Spleen (tissue), 11 donors: ENCODE measurements around the gene ANKRD6. TPM values are rescaled to one million over a fixed set of nuclear protein-coding genes. Genes with fewer than 3 reads are reported as not detected.

Source experiments
- DNase-seq: peaks from one replicate; pipeline ENCODE4 v3.0.0-alpha.2; 2020
- H3K27ac ChIP-seq, 8 donors: fragments of 200-600 bp; sonication (generic) in 7 of 8; 1 replicate in 4 of 8; 2 replicates in 4 of 8; pipeline versions ENCODE4 v1.5.0 to v1.8.0; 2016 to 2021; ENCODE audit warnings: inconsistent platforms in 4 of 8, mild to moderate bottlenecking in 4 of 8, moderate library complexity in 1 of 8
- H3K27me3 ChIP-seq, 7 donors: fragments of 200-600 bp; sonication (generic) in 6 of 7; replicated peaks in 1 of 7; 1 replicate in 4 of 7; 2 replicates in 3 of 7; pipeline versions ENCODE4 v1.5.0 to v1.8.0; 2016 to 2021; ENCODE audit warnings: inconsistent platforms in 3 of 7, mild to moderate bottlenecking in 1 of 7
- H3K36me3 ChIP-seq, 6 donors: fragments of 200-600 bp; sonication (generic) in 5 of 6; 1 replicate in 4 of 6; 2 replicates in 2 of 6; pipeline versions ENCODE4 v1.5.0 to v1.8.0; 2016 to 2021; ENCODE audit warnings: inconsistent platforms in 2 of 6
- H3K4me1 ChIP-seq, 6 donors: fragments of 200-600 bp; sonication (generic) in 5 of 6; 1 replicate in 3 of 6; 2 replicates in 3 of 6; pipeline versions ENCODE4 v1.5.0 to v1.8.0; 2016 to 2021; ENCODE audit warnings: inconsistent platforms in 3 of 6
- H3K4me3 ChIP-seq, 8 donors: fragments of 200-600 bp; sonication (generic) in 7 of 8; 1 replicate in 4 of 8; 2 replicates in 4 of 8; pipeline versions ENCODE4 v1.5.0 to v1.8.0; 2016 to 2021; ENCODE audit warnings: inconsistent platforms in 4 of 8, mild to moderate bottlenecking in 4 of 8, moderate library complexity in 2 of 8
- H3K9me3 ChIP-seq, 8 donors: fragments of 200-600 bp; sonication (generic) in 7 of 8; 1 replicate in 4 of 8; 2 replicates in 4 of 8; pipeline versions ENCODE4 v1.5.0 to v1.8.0; 2016 to 2021; ENCODE audit warnings: inconsistent platforms in 4 of 8
- CTCF ChIP-seq, 11 experiments: fragments of 200-600 bp in 7 of 11; fragments of 450-650 bp in 4 of 11; sonication (generic) in 4 of 11; IDR thresholded peaks in 8 of 11; conservative IDR thresholded peaks in 3 of 11; 1 replicate in 7 of 11; 2 replicates in 4 of 11; pipeline versions ENCODE4 v1.4.0 to v1.8.0; 2016 to 2021; ENCODE audit warnings: antibody characterized with exemption in 11 of 11, inconsistent platforms in 4 of 11, mild to moderate bottlenecking in 1 of 11
- POLR2A ChIP-seq, 3 donors: fragments of 450-650 bp; IDR thresholded peaks; one replicate each; pipeline ENCODE4 v1.5.1; 2017; ENCODE audit warnings: antibody characterized with exemption in 3 of 3, mild to moderate bottlenecking in 1 of 3
- POLR2AphosphoS5 ChIP-seq, 3 donors: sonication (generic); formaldehyde crosslinking; IDR thresholded peaks; one replicate each; pipeline ENCODE4 v1.5.1; 2017; ENCODE audit warnings: antibody characterized with exemption in 3 of 3
- WGBS, 5 donors: extraction: QIAGEN DNeasy Blood & Tissue Kit in 3 of 5; methylation state at CpG; one replicate each; pipeline versions ENCODE4 v1.1.5 to v1.1.7; 2013 to 2018; 5-methylcytosine and 5-hydroxymethylcytosine counted together
- intact Hi-C: fragments of 100-400 bp; cut with DNase I; formaldehyde crosslinking; loops from one replicate; pipeline ENCODE4 v1.15.0; 2023; ENCODE audit warnings: low total_unique reads
- polyA plus RNA-seq, 3 donors: library from polyadenylated mRNA; stranded (reverse); fragments of 200-250 nt; gene quantifications; one replicate each; pipeline ENCODE4 v1.2.1, GENCODE V29; 2013
- total RNA-seq, 7 donors: library from RNA; depleted of rRNA in 3 of 7; stranded (reverse); fragments of >200 nt in 3 of 7; fragmentation: NEBNext Ultra II Directional in 4 of 7; extraction: Animal tissue kit (Norgen Biotek cat#: 25700) in 4 of 7; gene quantifications; one replicate each; pipeline versions ENCODE4 v1.1.0 to v1.2.1, GENCODE V29; 2016 to 2021
- donor health status: healthy with polysubstance abuse.
- donor health status: DM: no; HTN: no; CAD: no; lungs with moderate emphysema.
- donor health status: DM: no; HTN: no; CAD: no.
- donor health status: Bipolar disorder and iron deficiency.
- donor health status: healthy.
- donor health status: DM: no; HTN: no; CAD: no.
- donor health status: DM: yes; HTN: yes; CAD: no.

ANKRD6 gene
- total and polyA plus RNA-seq, 10 donors, result 2.2 to 18.4 (median 7.7) TPM

- H3K9me3 ChIP-seq, result no peaks in the 10 kb centered on the region
- TF ChIP-seq POLR2A (IDR thresholded peaks at IDR 0.05) (no peak), CTCF (IDR thresholded peaks at IDR 0.05 in 8 of 11, conservative IDR thresholded peaks at IDR 0.05 in 3 of 11) (no peak)
- no peaks in the 10 kb centered on the region for H3K36me3 ChIP-seq
- WGBS, 5 donors, result 28 to 47% (median 35%) methylated on average over 3 of the region's 3 CpGs
- no peak overlapping the region for H3K4me3 ChIP-seq
- DNase-seq, result no peak
- no peaks in the 10 kb centered on the region for H3K4me1 ChIP-seq
- intact Hi-C loops, result no loop called here
- H3K27ac ChIP-seq, result no peak overlapping the region
- H3K27me3 ChIP-seq, result no peaks in the 10 kb centered on the region
Measured at GRCh38 chr6:89489078-89489477, 56.1 kb downstream of the ANKRD6 start.

- DNase-seq, result no peak
- no peak for TF ChIP-seq POLR2A (IDR thresholded peaks at IDR 0.05)
- TF ChIP-seq POLR2AphosphoS5 (IDR thresholded peaks at IDR 0.05), result no peak
- TF ChIP-seq CTCF (IDR thresholded peaks at IDR 0.05 in 8 of 11, conservative IDR thresholded peaks at IDR 0.05 in 3 of 11), result no peak
- no peaks in the 10 kb centered on the region for H3K27me3 ChIP-seq
- H3K36me3 ChIP-seq, result no peaks in the 10 kb centered on the region
- no peaks in the 10 kb centered on the region for H3K4me1 ChIP-seq
- no peaks in the 10 kb centered on the region for H3K9me3 ChIP-seq
- 91 to 97% (median 93%) methylated on average over 7 of the region's 7 CpGs for WGBS, 5 donors
- intact Hi-C loops, result no loop called here
- no peak overlapping the region for H3K27ac ChIP-seq
- no peak overlapping the region for H3K4me3 ChIP-seq
Measured at GRCh38 chr6:89492025-89492640, 59.2 kb downstream of the ANKRD6 start.

- Histone ChIP-seq H3K9me3 (no peaks in the 10 kb centered on the region), H3K4me3 (no peak overlapping the region), H3K36me3 (no peaks in the 10 kb centered on the region), H3K27me3 (no peaks in the 10 kb centered on the region), H3K4me1 (no peaks in the 10 kb centered on the region), H3K27ac (no peak overlapping the region)
- DNase-seq, result no peak
- no peak for TF ChIP-seq POLR2AphosphoS5 (IDR thresholded peaks at IDR 0.05)
- TF ChIP-seq POLR2A (IDR thresholded peaks at IDR 0.05), result no peak
- TF ChIP-seq CTCF (IDR thresholded peaks at IDR 0.05 in 8 of 11, conservative IDR thresholded peaks at IDR 0.05 in 3 of 11), result no peak
- intact Hi-C loops, result no loop called here
- 92 to 100% (median 97%) methylated on average over 3 of the region's 3 CpGs for WGBS, 5 donors
Measured at GRCh38 chr6:89494131-89494793, 61.3 kb downstream of the ANKRD6 start.

- TF ChIP-seq POLR2A (IDR thresholded peaks at IDR 0.05), result no peak
- TF ChIP-seq CTCF (IDR thresholded peaks at IDR 0.05 in 8 of 11, conservative IDR thresholded peaks at IDR 0.05 in 3 of 11), result no peak
- peak in 1 of 3 donors; percentile 16 for TF ChIP-seq POLR2AphosphoS5 (IDR thresholded peaks at IDR 0.05)
- WGBS, 5 donors, result 30 to 42% (median 37%) methylated on average over 7 of the region's 7 CpGs
- Histone ChIP-seq H3K27ac (no peak overlapping the region), H3K4me1 (no peaks in the 10 kb centered on the region), H3K36me3 (no peaks in the 10 kb centered on the region), H3K9me3 (no peaks in the 10 kb centered on the region), H3K4me3 (no peak overlapping the region), H3K27me3 (no peaks in the 10 kb centered on the region)
- intact Hi-C loops, result no loop called here
- DNase-seq, result no peak
Measured at GRCh38 chr6:89495961-89496535, 63.1 kb downstream of the ANKRD6 start.
